Mesothelial cell of epicardium (in vitro differentiated cells): ENCODE data around the gene NPPB. TPM values are rescaled to one million over a fixed set of nuclear protein-coding genes. Genes with fewer than 3 reads are reported as not detected.
A peak's percentile ranks its signal among the peaks of the same experiment; 100 is the strongest.

ENCODE experiments used
- DNase-seq, 2 experiments: peaks; one replicate each; pipeline ENCODE4 v3.0.0; 2021; ENCODE audit warnings: low spot score in 2 of 2; ENCODE audit not compliant: unreplicated experiment in 2 of 2
- H3K27ac Mint-ChIP-seq: 2 replicates; pipeline ENCODE4 v1.8.0; 2021; ENCODE audit warnings: mixed read lengths
- H3K27me3 Mint-ChIP-seq: 2 replicates; pipeline ENCODE4 v1.8.0; 2021; ENCODE audit warnings: low read depth, mixed read lengths
- H3K36me3 Mint-ChIP-seq: 2 replicates; pipeline ENCODE4 v1.8.0; 2021; ENCODE audit warnings: mixed read lengths
- H3K4me1 Mint-ChIP-seq: 2 replicates; pipeline ENCODE4 v1.8.0; 2021; ENCODE audit warnings: mixed read lengths
- H3K4me3 Mint-ChIP-seq: 2 replicates; pipeline ENCODE4 v1.8.0; 2021; ENCODE audit warnings: mild to moderate bottlenecking, moderate library complexity, mixed read lengths
- H3K9me3 Mint-ChIP-seq: 2 replicates; pipeline ENCODE4 v1.8.0; 2021; ENCODE audit warnings: mixed read lengths
- CTCF ChIP-seq: fragments of 200-600 bp; sonication (generic); IDR thresholded peaks from one replicate; pipeline ENCODE4 v1.5.0; 2021; ENCODE audit warnings: antibody characterized with exemption; ENCODE audit not compliant: unreplicated experiment
- total RNA-seq: library from RNA; stranded (reverse); gene quantifications from 3 replicates; pipeline ENCODE4 v1.2.1, GENCODE V29; 2021

Gene NPPB
- total RNA-seq, 1 donor from 2014 or later = 1.3 TPM

GRCh38 chr1:11885916-11886315 is 27.2 kb upstream of the NPPB start:
- DNase-seq = no peak
- no peaks in the 10 kb centered on the region for H3K9me3 Mint-ChIP-seq
- H3K27me3 Mint-ChIP-seq = no peaks in the 10 kb centered on the region
- H3K4me3 Mint-ChIP-seq = no peak overlapping the region
- peaks cover 23% of the 10 kb centered on the region for H3K4me1 Mint-ChIP-seq
- H3K36me3 Mint-ChIP-seq = no peaks in the 10 kb centered on the region
- H3K27ac Mint-ChIP-seq = no peak overlapping the region
- TF ChIP-seq CTCF = no peak

GRCh38 chr1:11882814-11883538 is 24.2 kb upstream of the NPPB start:
- no peak overlapping the region for H3K27ac Mint-ChIP-seq

GRCh38 chr1:11881749-11882441 is 23.1 kb upstream of the NPPB start:
- no peaks in the 10 kb centered on the region for H3K9me3 Mint-ChIP-seq

More at GRCh38 chr1:11882814-11883538, 24.2 kb upstream of the NPPB start:
- H3K4me3 Mint-ChIP-seq = no peak overlapping the region
- no peaks in the 10 kb centered on the region for H3K9me3 Mint-ChIP-seq
- H3K36me3 Mint-ChIP-seq = no peaks in the 10 kb centered on the region
- H3K27me3 Mint-ChIP-seq = no peaks in the 10 kb centered on the region
- TF ChIP-seq CTCF = no peak
- peak in 1 of 2 experiments; percentile 51 for DNase-seq
- H3K4me1 Mint-ChIP-seq = peaks cover 25% of the 10 kb centered on the region

GRCh38 chr1:11880911-11881748 is 22.4 kb upstream of the NPPB start:
- Mint-ChIP-seq H3K9me3 (no peaks in the 10 kb centered on the region), H3K27me3 (peaks cover 7% of the 10 kb centered on the region), H3K4me1 (peaks cover 25% of the 10 kb centered on the region), H3K4me3 (no peak overlapping the region), H3K27ac (peak overlapping the region; percentile 87), H3K36me3 (no peaks in the 10 kb centered on the region)
- DNase-seq = no peak
- TF ChIP-seq CTCF = no peak

More at GRCh38 chr1:11881749-11882441, 23.1 kb upstream of the NPPB start:
- Mint-ChIP-seq H3K4me3 (no peak overlapping the region), H3K4me1 (peaks cover 25% of the 10 kb centered on the region), H3K36me3 (no peaks in the 10 kb centered on the region), H3K27me3 (peaks cover 3% of the 10 kb centered on the region), H3K27ac (peak overlapping the region; percentile 64)
- no peak for TF ChIP-seq CTCF
- DNase-seq = no peak

- Mint-ChIP-seq H3K9me3 (no peaks in the 10 kb centered on the region), H3K4me1 (peaks cover 25% of the 10 kb centered on the region), H3K36me3 (no peaks in the 10 kb centered on the region), H3K27ac (no peak overlapping the region), H3K27me3 (peaks cover 7% of the 10 kb centered on the region), H3K4me3 (no peak overlapping the region)
- DNase-seq = no peak
- no peak for TF ChIP-seq CTCF
These were observed 21.4 kb upstream of the NPPB start for GRCh38 chr1:11880181-11880575.
